LHCN-M2 (cell line): Measurements from ENCODE around the gene SARM1. TPM values are rescaled to one million over a fixed set of nuclear protein-coding genes. Genes with fewer than 3 reads are reported as not detected.

Source experiments
- DNase-seq: peaks from one replicate; pipeline ENCODE4 v3.0.0-alpha.2; 2012; ENCODE audit warnings: low read depth
- total RNA-seq: library from RNA; depleted of rRNA; stranded (reverse); fragments of >200 nt; gene quantifications from 2 replicates; pipeline ENCODE4 v1.2.3, GENCODE V29; 2014

SARM1 gene
- total RNA-seq, 1 experiment from 2014 or later, result 18.5 TPM

- no peak for DNase-seq
These were observed 3.1 kb upstream of the SARM1 start for GRCh38 chr17:28368306-28368831.

GRCh38 chr17:28368915-28369683 lies 2.4 kb upstream of the SARM1 start:
- no peak for DNase-seq

DNA sequence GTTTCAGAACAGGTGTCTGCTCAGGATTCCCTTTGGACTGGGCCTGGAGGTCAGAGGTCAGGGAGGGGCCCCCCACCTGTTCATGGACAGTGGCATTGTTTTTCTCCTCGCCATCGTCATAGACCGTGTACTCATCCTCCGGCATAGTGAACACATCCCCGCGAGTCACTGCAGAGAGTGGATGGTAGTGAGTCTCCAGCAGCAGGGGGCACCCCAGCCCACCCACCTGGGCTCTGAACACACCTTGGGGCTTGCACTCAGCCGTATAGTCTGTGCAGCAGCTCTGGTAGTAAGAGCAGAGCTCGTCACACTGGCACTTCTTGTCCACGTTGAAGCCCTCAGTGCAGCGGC lies 1.8 kb upstream of the SARM1 start:
- no peak for DNase-seq

- DNase-seq, result peak; percentile 55
These were observed 1.3 kb upstream of the SARM1 start, which contains the start of gene VTN for GRCh38 chr17:28370035-28370743. Gene VTN (minus strand): TSS chr17:28370307. CDS start chr17:28370203, 104 bp downstream.

- DNase-seq, result no peak
These were observed 770 bp upstream of the SARM1 start for GRCh38 chr17:28370744-28371103.

- DNase-seq, result peak; percentile 25
These were observed 880 bp downstream of the SARM1 start for GRCh38 chr17:28372203-28372944.

DNA sequence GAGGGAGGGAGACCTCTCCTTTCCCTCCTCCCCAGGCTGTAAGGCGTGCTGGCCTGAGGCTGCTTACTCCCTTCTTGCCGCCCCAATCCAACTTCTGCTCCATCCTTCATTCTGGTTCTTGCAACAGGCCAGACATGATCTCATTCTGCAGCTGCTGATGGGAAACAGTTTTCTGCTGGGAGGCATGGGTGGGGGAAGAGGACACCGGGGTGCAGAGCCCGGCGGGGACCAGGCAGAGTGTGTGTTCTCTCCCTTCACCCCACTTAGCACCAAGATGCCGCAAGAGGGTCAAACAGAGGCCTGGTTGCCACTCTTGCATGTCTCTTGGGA lies 1.4 kb downstream of the SARM1 start:
- DNase-seq, result peak; percentile 10

DNA sequence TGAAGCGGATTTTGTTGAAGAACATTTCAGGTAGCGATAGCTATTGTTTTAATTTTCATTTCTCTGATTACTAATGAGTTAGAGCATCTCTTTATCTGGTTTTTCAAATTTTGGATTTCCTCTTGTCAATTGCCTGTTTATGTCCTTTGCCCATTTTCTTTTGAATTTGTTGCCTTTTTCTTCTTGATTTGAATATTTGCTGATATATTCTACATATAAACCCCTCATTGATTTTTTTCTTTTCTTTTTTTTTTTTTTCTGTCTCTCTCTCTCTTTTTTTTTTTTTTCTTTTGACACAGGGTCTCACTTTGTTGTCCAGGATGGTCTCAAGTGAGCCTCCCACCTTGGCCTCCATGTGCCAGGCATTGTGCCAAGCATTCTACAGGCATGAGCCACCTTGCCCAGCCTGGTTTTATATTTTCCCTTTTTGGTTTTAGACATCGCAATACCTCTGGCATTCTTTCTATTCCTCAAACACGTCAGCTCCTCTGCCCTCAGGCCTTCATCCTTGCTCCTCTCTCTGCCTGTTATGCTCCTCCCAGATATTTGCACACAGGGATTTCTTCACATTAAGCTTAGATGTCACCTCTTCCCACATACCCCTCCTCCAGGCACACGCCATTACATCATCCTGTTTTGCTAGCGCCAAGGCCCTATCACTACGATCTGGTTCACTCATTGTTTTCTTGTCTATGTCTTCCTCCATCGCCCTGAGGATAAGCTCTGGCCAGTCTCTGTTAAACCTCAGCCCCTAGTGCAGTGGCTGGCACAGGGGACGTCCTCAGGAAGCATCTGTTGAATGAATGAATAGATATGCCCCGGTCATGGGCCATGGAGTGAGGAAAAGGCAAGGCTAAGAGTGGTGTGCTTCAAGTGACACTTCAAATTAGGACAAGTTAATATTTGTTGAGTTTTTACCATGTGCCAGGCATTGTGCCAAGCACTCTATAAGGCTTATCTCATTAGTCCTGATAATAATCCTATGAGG lies 8.6 kb downstream of the SARM1 start:
- DNase-seq, result no peak

DNA sequence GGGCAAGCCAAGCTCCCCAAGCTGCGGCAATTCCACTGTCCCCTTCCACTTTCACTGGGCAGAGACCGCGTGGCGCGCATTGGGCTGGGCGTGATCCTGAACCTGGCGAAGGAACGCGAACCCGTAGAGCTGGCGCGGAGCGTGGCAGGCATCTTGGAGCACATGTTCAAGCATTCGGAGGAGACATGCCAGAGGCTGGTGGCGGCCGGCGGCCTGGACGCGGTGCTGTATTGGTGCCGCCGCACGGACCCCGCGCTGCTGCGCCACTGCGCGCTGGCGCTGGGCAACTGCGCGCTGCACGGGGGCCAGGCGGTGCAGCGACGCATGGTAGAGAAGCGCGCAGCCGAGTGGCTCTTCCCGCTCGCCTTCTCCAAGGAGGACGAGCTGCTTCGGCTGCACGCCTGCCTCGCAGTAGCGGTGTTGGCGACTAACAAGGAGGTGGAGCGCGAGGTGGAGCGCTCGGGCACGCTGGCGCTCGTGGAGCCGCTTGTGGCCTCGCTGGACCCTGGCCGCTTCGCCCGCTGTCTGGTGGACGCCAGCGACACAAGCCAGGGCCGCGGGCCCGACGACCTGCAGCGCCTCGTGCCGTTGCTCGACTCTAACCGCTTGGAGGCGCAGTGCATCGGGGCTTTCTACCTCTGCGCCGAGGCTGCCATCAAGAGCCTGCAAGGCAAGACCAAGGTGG lies 9.8 kb downstream of the SARM1 start:
- DNase-seq, result no peak

DNA sequence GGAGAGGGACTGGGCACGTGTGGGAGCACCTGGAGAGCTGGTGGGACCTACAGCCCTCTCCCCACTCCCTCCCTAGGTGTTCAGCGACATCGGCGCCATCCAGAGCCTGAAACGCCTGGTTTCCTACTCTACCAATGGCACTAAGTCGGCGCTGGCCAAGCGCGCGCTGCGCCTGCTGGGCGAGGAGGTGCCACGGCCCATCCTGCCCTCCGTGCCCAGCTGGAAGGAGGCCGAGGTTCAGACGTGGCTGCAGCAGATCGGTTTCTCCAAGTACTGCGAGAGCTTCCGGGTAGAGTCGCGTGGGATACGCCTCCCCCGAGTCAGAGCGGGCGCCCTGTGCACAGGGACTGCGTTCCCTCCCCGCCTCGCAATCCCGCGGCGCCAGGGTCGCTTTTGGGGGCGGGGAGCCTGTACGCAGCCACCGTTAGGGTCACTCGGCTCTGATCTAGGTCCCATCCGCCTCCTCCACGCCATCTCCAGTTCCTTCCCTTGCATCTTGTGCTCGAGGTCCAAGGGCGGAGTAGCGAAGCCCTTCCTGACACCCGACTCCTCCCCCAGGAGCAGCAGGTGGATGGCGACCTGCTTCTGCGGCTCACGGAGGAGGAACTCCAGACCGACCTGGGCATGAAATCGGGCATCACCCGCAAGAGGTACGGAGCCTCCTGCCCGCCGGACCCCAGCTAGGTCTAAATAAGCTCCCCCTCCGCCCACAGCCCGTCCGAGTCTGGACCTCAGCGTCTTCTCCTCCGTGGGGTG lies 13.0 kb downstream of the SARM1 start:
- DNase-seq, result no peak

- no peak for DNase-seq
These were observed 13.5 kb downstream of the SARM1 start for GRCh38 chr17:28385037-28385400.

DNA sequence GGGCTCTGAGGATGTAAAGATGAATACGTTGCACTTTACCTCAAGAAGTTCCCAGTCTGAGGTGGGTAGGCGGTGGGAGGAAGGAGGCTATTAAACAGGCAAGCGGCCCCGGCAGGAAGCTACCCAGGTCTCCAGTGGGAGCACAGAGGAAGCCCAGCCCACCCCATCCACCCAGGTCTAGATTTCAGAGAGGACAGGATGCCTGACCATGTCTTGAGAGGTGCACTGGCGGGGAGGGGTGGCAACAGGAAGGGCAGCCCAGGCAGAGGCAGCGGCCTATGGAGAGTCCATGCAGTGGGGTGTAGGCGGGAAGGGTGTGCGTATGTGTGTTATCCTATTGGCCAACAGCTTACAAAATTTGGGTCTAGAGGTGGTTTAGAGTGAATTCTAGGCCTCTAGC lies 13.9 kb downstream of the SARM1 start:
- no peak for DNase-seq

DNA sequence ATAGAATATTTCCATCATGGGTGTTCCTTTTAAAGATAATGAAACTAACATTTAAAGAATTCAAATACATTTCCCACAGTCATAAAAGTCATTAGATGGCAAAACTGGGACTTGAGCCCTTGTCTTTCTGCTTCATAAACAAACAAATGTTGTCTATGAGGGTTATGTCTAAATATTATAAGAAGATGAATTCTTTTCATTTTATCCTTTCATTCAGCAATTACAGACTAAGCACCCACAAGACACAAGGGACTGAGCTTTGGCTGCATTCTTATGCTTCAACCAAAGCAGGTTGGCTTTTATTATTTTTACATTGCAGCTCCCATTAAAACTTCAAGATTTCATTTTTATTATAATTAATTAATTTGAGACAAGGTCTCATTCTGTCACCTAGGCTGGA lies 14.9 kb downstream of the SARM1 start:
- DNase-seq, result no peak

DNA sequence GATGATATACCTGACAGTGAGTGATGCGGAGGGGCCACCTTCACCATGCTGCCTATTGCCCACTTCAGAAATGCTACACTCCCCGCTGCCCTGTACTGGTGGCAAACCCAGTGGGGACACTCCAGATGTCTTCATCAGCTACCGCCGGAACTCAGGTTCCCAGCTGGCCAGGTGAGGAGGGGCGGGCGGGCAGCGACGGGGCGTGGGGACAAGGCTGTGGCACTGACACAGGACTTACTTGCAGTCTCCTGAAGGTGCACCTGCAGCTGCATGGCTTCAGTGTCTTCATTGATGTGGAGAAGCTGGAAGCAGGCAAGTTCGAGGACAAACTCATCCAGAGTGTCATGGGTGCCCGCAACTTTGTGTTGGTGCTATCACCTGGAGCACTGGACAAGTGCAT lies 16.6 kb downstream of the SARM1 start:
- no peak for DNase-seq

DNA sequence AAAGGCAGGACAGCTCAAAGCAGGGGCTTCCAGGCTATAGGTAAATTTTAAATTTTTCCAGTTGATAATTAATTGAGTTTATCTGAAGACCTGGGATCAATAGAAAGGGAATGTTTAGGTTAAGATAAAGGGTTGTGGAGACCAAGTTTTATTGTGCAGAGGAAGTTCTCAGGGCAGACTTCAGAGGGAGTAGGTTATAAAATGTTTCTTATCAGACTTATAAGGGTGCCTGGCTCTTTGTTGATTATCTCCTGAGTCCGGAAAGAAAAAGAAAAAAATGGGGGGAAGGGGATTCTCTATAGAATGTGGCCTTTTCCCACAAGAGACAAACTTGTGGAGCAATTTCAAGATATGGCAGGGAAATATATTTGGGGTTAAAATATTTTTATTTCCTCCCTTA lies 18.6 kb downstream of the SARM1 start:
- DNase-seq, result no peak

GRCh38 chr17:28390563-28390962 lies 19.1 kb downstream of the SARM1 start:
- DNase-seq, result no peak

GRCh38 chr17:28390984-28391383 lies 19.5 kb downstream of the SARM1 start:
- no peak for DNase-seq

- no peak for DNase-seq
These were observed 19.9 kb downstream of the SARM1 start for GRCh38 chr17:28391401-28391800.

GRCh38 chr17:28392491-28392890 lies 21.0 kb downstream of the SARM1 start:
- no peak for DNase-seq
